HepG2 (cell line): Measurements from ENCODE around the gene BMERB1. TPM values are rescaled to one million over a fixed set of nuclear protein-coding genes. Genes with fewer than 3 reads are reported as not detected.

ENCODE experiments used
- GABPB1 ChIP-seq: IDR thresholded peaks from 2 replicates; pipeline ENCODE4 v1.6.1; 2016; ENCODE audit warnings: mild to moderate bottlenecking, missing genetic modification reagents, moderate library complexity, missing compliant biosample characterization
- GATAD1 ChIP-seq: IDR thresholded peaks from 2 replicates; pipeline ENCODE4 v1.6.1; 2016; ENCODE audit warnings: missing genetic modification reagents, missing compliant biosample characterization
- MED8 ChIP-seq: sonication (generic); formaldehyde crosslinking; IDR thresholded peaks from 2 replicates; pipeline ENCODE4 v1.8.1; 2023; ENCODE audit warnings: mild to moderate bottlenecking, missing genetic modification reagents; ENCODE audit not compliant: insufficient replicate concordance
- ZFAT ChIP-seq: sonication (generic); formaldehyde crosslinking; conservative IDR thresholded peaks from 2 replicates; pipeline ENCODE4 v1.8.1; 2023; ENCODE audit warnings: missing genetic modification reagents, inconsistent platforms
- ZNF160 ChIP-seq: sonication (generic); formaldehyde crosslinking; IDR thresholded peaks from 2 replicates; pipeline ENCODE4 v1.8.0; 2022; ENCODE audit warnings: mild to moderate bottlenecking, inconsistent platforms, missing genetic modification reagents
- ZNF235 ChIP-seq: sonication (generic); formaldehyde crosslinking; IDR thresholded peaks from 2 replicates; pipeline ENCODE4 v1.8.1; 2023; ENCODE audit warnings: mild to moderate bottlenecking, missing genetic modification reagents, borderline replicate concordance
- ZNF720 ChIP-seq: sonication (generic); formaldehyde crosslinking; IDR thresholded peaks from 2 replicates; pipeline ENCODE4 v1.4.0; 2020; ENCODE audit warnings: missing genetic modification reagents
- polyA plus RNA-seq, 8 experiments: library from polyadenylated mRNA; depleted of rRNA in 3 of 8; stranded (reverse) in 7 of 8; unstranded in 1 of 8; fragments of >200 nt; fragmentation: Illumina TruSeq in 4 of 8; extraction: Trizol in 4 of 8; gene quantifications; 2 replicates each; pipeline versions ENCODE4 v1.2.1 to v1.2.3, GENCODE V29; 2011 to 2016; ENCODE audit warnings: low read depth in 4 of 8, missing spikeins in 1 of 8, mixed read lengths in 1 of 8; ENCODE audit not compliant: insufficient read depth in 1 of 8
- total RNA-seq, 5 experiments: library from RNA; depleted of rRNA; stranded (reverse); fragments of >200 nt; fragmentation: Illumina TruSeq; extraction: Trizol; gene quantifications; 2 replicates each; pipeline ENCODE4 v1.2.3, GENCODE V29; 2016; ENCODE audit warnings: low read depth in 1 of 5
- TF ChIP-seq, protein P1 (sequence below): IDR thresholded peaks from 2 replicates; pipeline ENCODE4 v1.6.1; 2012; ENCODE audit warnings: low read length, improper control_type of control experiment
- TF ChIP-seq, protein P2 (sequence below): sonication (generic); formaldehyde crosslinking; IDR thresholded peaks from 2 replicates; pipeline ENCODE4 v1.4.0; 2020; ENCODE audit warnings: missing genetic modification reagents, borderline replicate concordance
- TF ChIP-seq, protein P3 (sequence below): sonication (generic); formaldehyde crosslinking; IDR thresholded peaks from 2 replicates; pipeline ENCODE4 v1.8.1; 2023; ENCODE audit warnings: mild to moderate bottlenecking, missing genetic modification reagents
- TF ChIP-seq, protein P4 (sequence below): IDR thresholded peaks from 2 replicates; pipeline ENCODE4 v1.6.1; 2016
- TF ChIP-seq, protein P5 (sequence below): sonication (generic); formaldehyde crosslinking; IDR thresholded peaks from 2 replicates; pipeline ENCODE4 v1.4.0; 2020; ENCODE audit warnings: missing genetic modification reagents, low read depth, mild to moderate bottlenecking, borderline replicate concordance
- TF ChIP-seq, protein P6 (sequence below): IDR thresholded peaks from 2 replicates; pipeline ENCODE4 v1.6.1; 2016; ENCODE audit warnings: missing genetic modification reagents, missing compliant biosample characterization

The BMERB1 gene
- total and polyA plus RNA-seq, 2 of the 13 experiments (the other 11 are each of a cell fraction or from before 2014, with no cell fraction given) = 1.4 TPM

DNA sequence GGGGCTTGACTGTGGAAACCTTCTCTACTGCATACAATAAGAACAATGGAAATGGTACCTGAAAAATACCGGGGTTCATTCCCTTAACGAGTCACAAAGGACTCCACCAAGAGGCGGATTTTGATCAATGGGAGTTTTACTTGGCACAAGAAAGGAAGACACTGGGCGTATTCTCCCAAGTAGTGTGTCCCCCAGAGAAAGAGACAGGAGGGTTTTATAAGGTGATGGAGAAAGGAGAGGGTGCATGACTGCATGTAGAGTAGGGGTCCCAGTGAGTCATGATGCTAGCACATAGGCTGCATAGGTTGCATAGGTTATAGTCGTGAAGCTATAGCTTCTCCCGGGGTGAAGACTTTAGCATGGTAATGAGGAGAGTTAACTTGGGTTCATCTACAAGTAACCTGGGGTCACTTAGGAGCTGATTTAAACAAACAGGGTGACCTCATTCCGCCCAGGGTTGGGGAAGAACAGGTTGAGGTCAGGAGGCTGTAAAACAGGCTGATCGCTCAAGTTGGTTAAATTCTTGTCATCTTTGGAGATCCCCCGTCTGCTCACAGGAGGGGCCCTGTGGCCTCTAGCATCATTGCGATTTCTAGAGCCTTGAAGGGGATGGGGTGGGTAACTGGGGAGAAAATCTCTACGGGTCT lies 37.3 kb upstream of the BMERB1 start (continued):
- TF ChIP-seq, protein P1, sequence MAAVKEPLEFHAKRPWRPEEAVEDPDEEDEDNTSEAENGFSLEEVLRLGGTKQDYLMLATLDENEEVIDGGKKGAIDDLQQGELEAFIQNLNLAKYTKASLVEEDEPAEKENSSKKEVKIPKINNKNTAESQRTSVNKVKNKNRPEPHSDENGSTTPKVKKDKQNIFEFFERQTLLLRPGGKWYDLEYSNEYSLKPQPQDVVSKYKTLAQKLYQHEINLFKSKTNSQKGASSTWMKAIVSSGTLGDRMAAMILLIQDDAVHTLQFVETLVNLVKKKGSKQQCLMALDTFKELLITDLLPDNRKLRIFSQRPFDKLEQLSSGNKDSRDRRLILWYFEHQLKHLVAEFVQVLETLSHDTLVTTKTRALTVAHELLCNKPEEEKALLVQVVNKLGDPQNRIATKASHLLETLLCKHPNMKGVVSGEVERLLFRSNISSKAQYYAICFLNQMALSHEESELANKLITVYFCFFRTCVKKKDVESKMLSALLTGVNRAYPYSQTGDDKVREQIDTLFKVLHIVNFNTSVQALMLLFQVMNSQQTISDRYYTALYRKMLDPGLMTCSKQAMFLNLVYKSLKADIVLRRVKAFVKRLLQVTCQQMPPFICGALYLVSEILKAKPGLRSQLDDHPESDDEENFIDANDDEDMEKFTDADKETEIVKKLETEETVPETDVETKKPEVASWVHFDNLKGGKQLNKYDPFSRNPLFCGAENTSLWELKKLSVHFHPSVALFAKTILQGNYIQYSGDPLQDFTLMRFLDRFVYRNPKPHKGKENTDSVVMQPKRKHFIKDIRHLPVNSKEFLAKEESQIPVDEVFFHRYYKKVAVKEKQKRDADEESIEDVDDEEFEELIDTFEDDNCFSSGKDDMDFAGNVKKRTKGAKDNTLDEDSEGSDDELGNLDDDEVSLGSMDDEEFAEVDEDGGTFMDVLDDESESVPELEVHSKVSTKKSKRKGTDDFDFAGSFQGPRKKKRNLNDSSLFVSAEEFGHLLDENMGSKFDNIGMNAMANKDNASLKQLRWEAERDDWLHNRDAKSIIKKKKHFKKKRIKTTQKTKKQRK = no peak
- TF ChIP-seq GATAD1 (CRISPR knock-in tag) = no peak
- TF ChIP-seq, protein P2, sequence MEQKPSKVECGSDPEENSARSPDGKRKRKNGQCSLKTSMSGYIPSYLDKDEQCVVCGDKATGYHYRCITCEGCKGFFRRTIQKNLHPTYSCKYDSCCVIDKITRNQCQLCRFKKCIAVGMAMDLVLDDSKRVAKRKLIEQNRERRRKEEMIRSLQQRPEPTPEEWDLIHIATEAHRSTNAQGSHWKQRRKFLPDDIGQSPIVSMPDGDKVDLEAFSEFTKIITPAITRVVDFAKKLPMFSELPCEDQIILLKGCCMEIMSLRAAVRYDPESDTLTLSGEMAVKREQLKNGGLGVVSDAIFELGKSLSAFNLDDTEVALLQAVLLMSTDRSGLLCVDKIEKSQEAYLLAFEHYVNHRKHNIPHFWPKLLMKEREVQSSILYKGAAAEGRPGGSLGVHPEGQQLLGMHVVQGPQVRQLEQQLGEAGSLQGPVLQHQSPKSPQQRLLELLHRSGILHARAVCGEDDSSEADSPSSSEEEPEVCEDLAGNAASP (CRISPR knock-in tag) = 0 out of 2 replicates have a peak, but pooled peaks have one; percentile 13
- 0 out of 2 replicates have a peak, but pooled peaks have one; percentile 8 for TF ChIP-seq ZNF160 (CRISPR knock-in tag)
- no peak for TF ChIP-seq GABPB1 (CRISPR knock-in tag)
- TF ChIP-seq, protein P3, sequence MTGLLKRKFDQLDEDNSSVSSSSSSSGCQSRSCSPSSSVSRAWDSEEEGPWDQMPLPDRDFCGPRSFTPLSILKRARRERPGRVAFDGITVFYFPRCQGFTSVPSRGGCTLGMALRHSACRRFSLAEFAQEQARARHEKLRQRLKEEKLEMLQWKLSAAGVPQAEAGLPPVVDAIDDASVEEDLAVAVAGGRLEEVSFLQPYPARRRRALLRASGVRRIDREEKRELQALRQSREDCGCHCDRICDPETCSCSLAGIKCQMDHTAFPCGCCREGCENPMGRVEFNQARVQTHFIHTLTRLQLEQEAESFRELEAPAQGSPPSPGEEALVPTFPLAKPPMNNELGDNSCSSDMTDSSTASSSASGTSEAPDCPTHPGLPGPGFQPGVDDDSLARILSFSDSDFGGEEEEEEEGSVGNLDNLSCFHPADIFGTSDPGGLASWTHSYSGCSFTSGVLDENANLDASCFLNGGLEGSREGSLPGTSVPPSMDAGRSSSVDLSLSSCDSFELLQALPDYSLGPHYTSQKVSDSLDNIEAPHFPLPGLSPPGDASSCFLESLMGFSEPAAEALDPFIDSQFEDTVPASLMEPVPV (CRISPR knock-in tag) = no peak
- no peak for TF ChIP-seq ZNF235 (CRISPR knock-in tag)
- no peak for TF ChIP-seq ZNF720
- TF ChIP-seq, protein P4, sequence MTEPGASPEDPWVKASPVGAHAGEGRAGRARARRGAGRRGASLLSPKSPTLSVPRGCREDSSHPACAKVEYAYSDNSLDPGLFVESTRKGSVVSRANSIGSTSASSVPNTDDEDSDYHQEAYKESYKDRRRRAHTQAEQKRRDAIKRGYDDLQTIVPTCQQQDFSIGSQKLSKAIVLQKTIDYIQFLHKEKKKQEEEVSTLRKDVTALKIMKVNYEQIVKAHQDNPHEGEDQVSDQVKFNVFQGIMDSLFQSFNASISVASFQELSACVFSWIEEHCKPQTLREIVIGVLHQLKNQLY = 0 out of 2 replicates have a peak, but pooled peaks have one; percentile 0
- TF ChIP-seq ZFAT (CRISPR knock-in tag) = no peak
- TF ChIP-seq, protein P5, sequence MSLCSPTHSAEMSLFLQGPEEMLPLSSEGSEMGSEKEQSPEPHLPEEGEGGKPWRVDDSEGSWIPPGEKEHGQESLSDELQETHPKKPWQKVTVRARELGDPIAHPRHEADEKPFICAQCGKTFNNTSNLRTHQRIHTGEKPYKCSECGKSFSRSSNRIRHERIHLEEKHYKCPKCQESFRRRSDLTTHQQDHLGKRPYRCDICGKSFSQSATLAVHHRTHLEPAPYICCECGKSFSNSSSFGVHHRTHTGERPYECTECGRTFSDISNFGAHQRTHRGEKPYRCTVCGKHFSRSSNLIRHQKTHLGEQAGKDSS (CRISPR knock-in tag) = no peak
- TF ChIP-seq, protein P6, sequence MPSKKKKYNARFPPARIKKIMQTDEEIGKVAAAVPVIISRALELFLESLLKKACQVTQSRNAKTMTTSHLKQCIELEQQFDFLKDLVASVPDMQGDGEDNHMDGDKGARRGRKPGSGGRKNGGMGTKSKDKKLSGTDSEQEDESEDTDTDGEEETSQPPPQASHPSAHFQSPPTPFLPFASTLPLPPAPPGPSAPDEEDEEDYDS (CRISPR knock-in tag) = no peak
- TF ChIP-seq MED8 (CRISPR knock-in tag) = no peak
